Keratinocyte (primary cell): ENCODE data around the gene SEC61G. TPM values are rescaled to one million over a fixed set of nuclear protein-coding genes. Genes with fewer than 3 reads are reported as not detected.

Source experiments
- DNase-seq: peaks from one replicate; pipeline ENCODE4 v3.0.0-alpha.2; 2011; ENCODE audit warnings: low read depth, missing footprints, low spot score
- FAIRE-seq: peaks from 2 replicates; lab custom pipeline; 2011; peaks lifted over from hg19 to GRCh38; lab: Jason Lieb, UNC
- H2AFZ ChIP-seq: 2 replicates; pipeline ENCODE4 v1.6.0; 2012; ENCODE audit warnings: low read length, control low read depth, inconsistent platforms; ENCODE audit not compliant: control insufficient read depth
- H3K27ac ChIP-seq: 2 replicates; pipeline ENCODE4 v1.5.1; 2011; ENCODE audit warnings: low read length; ENCODE audit not compliant: control insufficient read depth, insufficient read depth
- H3K27me3 ChIP-seq: 3 replicates; pipeline ENCODE4 v1.6.0; 2011; ENCODE audit warnings: low read length; ENCODE audit not compliant: control insufficient read depth, insufficient read depth; ENCODE audit errors: extremely low read depth
- H3K36me3 ChIP-seq, 2 experiments: 2 replicates in 1 of 2; 3 replicates in 1 of 2; pipeline ENCODE4 v1.5.1; 2011; ENCODE audit warnings: low read length in 2 of 2, mild to moderate bottlenecking in 1 of 2; ENCODE audit not compliant: control insufficient read depth in 2 of 2, insufficient read depth in 2 of 2; ENCODE audit errors: extremely low read depth in 1 of 2
- H3K4me1 ChIP-seq: 3 replicates; pipeline ENCODE4 v1.5.1; 2011; ENCODE audit warnings: low read length; ENCODE audit not compliant: control insufficient read depth, insufficient read depth; ENCODE audit errors: extremely low read depth
- H3K4me2 ChIP-seq: 3 replicates; pipeline ENCODE4 v1.6.0; 2011; ENCODE audit warnings: low read depth, low read length; ENCODE audit not compliant: control insufficient read depth, insufficient read depth; ENCODE audit errors: extremely low read depth
- H3K4me3 ChIP-seq, 3 experiments: fragments of 200-600 bp in 1 of 3; sonication (generic) in 1 of 3; 2 replicates in 2 of 3; 3 replicates in 1 of 3; pipeline ENCODE4 v1.5.1; 2011 to 2016; ENCODE audit warnings: low read length in 3 of 3, mild to moderate bottlenecking in 3 of 3, control low read depth in 2 of 3, inconsistent platforms in 1 of 3, low read depth in 1 of 3, mixed read lengths in 1 of 3, mixed run types in 1 of 3, moderate library complexity in 1 of 3; ENCODE audit not compliant: control insufficient read depth in 2 of 3, insufficient read depth in 2 of 3; ENCODE audit errors: extremely low read depth in 1 of 3
- H3K79me2 ChIP-seq: 2 replicates; pipeline ENCODE4 v1.6.0; 2012; ENCODE audit warnings: low read length; ENCODE audit not compliant: control insufficient read depth, insufficient read depth
- H3K9ac ChIP-seq: 3 replicates; pipeline ENCODE4 v1.6.0; 2011; ENCODE audit warnings: low read length; ENCODE audit not compliant: control insufficient read depth, insufficient read depth; ENCODE audit errors: extremely low read depth
- H3K9me1 ChIP-seq: 3 replicates; pipeline ENCODE4 v1.6.0; 2011; ENCODE audit warnings: low read length; ENCODE audit not compliant: control insufficient read depth, insufficient read depth; ENCODE audit errors: extremely low read depth
- H3K9me3 ChIP-seq: 2 replicates; pipeline ENCODE4 v1.5.1; 2012; ENCODE audit warnings: low read depth, low read length; ENCODE audit not compliant: control insufficient read depth
- H4K20me1 ChIP-seq: 3 replicates; pipeline ENCODE4 v1.6.0; 2011; ENCODE audit warnings: low read length; ENCODE audit not compliant: control insufficient read depth, insufficient read depth; ENCODE audit errors: extremely low read depth
- CTCF ChIP-seq, 3 experiments: IDR thresholded peaks in 1 of 3; conservative IDR thresholded peaks in 1 of 3; optimal IDR thresholded peaks in 1 of 3; 2 replicates in 2 of 3; 3 replicates in 1 of 3; pipeline versions ENCODE3 to v1.5.1; 2011; ENCODE audit warnings: low read length in 3 of 3, mild to moderate bottlenecking in 3 of 3, moderate library complexity in 2 of 3, control low read depth in 1 of 3, inconsistent platforms in 1 of 3; ENCODE audit not compliant: insufficient read depth in 2 of 3; ENCODE audit errors: extremely low read depth in 1 of 3
- EZH2 ChIP-seq: IDR thresholded peaks from one replicate; pipeline ENCODE4 v1.6.1; 2012; ENCODE audit warnings: inconsistent platforms, mild to moderate bottlenecking, low read length, moderate library complexity
- dilution Hi-C: fragments of 300-500 bp; cut with MboI; formaldehyde crosslinking; loops from one replicate; pipeline ENCODE4 v1.7.0; 2020; ENCODE audit warnings: low sequenced_read_pairs; ENCODE audit not compliant: extremely low pct_ligation_motif_present
- polyA plus RNA-seq, 5 experiments: library from polyadenylated mRNA; depleted of rRNA in 3 of 5; stranded (reverse) in 3 of 5; stranded (forward) in 1 of 5; unstranded in 1 of 5; fragments of >200 nt; gene quantifications; 1 replicate in 1 of 5; 2 replicates in 3 of 5; 3 replicates in 1 of 5; pipeline versions ENCODE4 v1.2.1 to v1.2.3, GENCODE V29; 2011 to 2012; ENCODE audit warnings: missing spikeins in 2 of 5, low read depth in 1 of 5, low replicate concordance in 1 of 5

Gene SEC61G
- polyA plus RNA-seq, 1 donor (not counting 4 experiments of a cell fraction or from before 2014, with no cell fraction given): 191 TPM

GRCh38 chr7:54722026-54722425 is 37.0 kb downstream of the SEC61G start:
- no peaks in the 10 kb centered on the region for H3K9me3 ChIP-seq
- no peak overlapping the region for H3K27ac ChIP-seq
- H4K20me1 ChIP-seq: no peaks in the 10 kb centered on the region
- no peaks in the 10 kb centered on the region for H3K79me2 ChIP-seq
- no peaks in the 10 kb centered on the region for H3K4me1 ChIP-seq
- H3K9ac ChIP-seq: no peak overlapping the region
- TF ChIP-seq CTCF (optimal IDR thresholded peaks at IDR 0.05 in 1 of 3, IDR thresholded peaks at IDR 0.05 in 1 of 3, conservative IDR thresholded peaks at IDR 0.05 in 1 of 3; ENCODE audit: extremely low read depth in 1 of 3, insufficient read depth in 2 of 3, low read length in 3 of 3) (no peak), EZH2 (no peak)
- H3K9me1 ChIP-seq: no peaks in the 10 kb centered on the region
- no peaks in the 10 kb centered on the region for H3K36me3 ChIP-seq
- no peak for FAIRE-seq
- H3K4me3 ChIP-seq: no peak overlapping the region
- dilution Hi-C loops: no loop called here
- H2AFZ ChIP-seq: no peak overlapping the region
- H3K27me3 ChIP-seq: peaks cover 8% of the 10 kb centered on the region
- no peak for DNase-seq
- H3K4me2 ChIP-seq: no peak overlapping the region

- Histone ChIP-seq H3K79me2 (no peaks in the 10 kb centered on the region), H2AFZ (no peak overlapping the region), H3K27me3 (peaks cover 5% of the 10 kb centered on the region), H3K4me3 (no peak overlapping the region), H4K20me1 (no peaks in the 10 kb centered on the region), H3K27ac (no peak overlapping the region), H3K9me3 (no peaks in the 10 kb centered on the region), H3K36me3 (no peaks in the 10 kb centered on the region), H3K9ac (no peak overlapping the region), H3K4me1 (no peaks in the 10 kb centered on the region), H3K4me2 (no peak overlapping the region), H3K9me1 (no peaks in the 10 kb centered on the region)
- FAIRE-seq (no peak), DNase-seq (no peak)
- TF ChIP-seq EZH2: no peak
- dilution Hi-C loops: no loop called here
These were observed 39.0 kb downstream of the SEC61G start for GRCh38 chr7:54719974-54720373.

- DNase-seq (no peak), FAIRE-seq (no peak)
- H3K9ac ChIP-seq: no peak overlapping the region
- H3K36me3 ChIP-seq: no peaks in the 10 kb centered on the region
- no peaks in the 10 kb centered on the region for H4K20me1 ChIP-seq
- no peak overlapping the region for H3K4me2 ChIP-seq
- TF ChIP-seq CTCF (optimal IDR thresholded peaks at IDR 0.05 in 1 of 3, IDR thresholded peaks at IDR 0.05 in 1 of 3, conservative IDR thresholded peaks at IDR 0.05 in 1 of 3; ENCODE audit: extremely low read depth in 1 of 3, insufficient read depth in 2 of 3, low read length in 3 of 3) (no peak), EZH2 (no peak)
- H2AFZ ChIP-seq: no peak overlapping the region
- H3K9me1 ChIP-seq: no peaks in the 10 kb centered on the region
- H3K4me1 ChIP-seq: no peaks in the 10 kb centered on the region
- H3K27me3 ChIP-seq: peaks cover 3% of the 10 kb centered on the region
- no peak overlapping the region for H3K27ac ChIP-seq
- dilution Hi-C loops: no loop called here
- no peaks in the 10 kb centered on the region for H3K9me3 ChIP-seq
- no peak overlapping the region for H3K4me3 ChIP-seq
- no peaks in the 10 kb centered on the region for H3K79me2 ChIP-seq
These were observed 39.6 kb downstream of the SEC61G start for GRCh38 chr7:54719425-54719824.
